HL-60/S4 treated with retinoic acid at 250 ng/mL for 4 days and 3 days (cell line): ENCODE results near the gene DPP3.

ENCODE experiments used
- in situ Hi-C: fragments of 300-500 bp; cut with MboI; formaldehyde crosslinking; loops from 2 replicates; pipeline ENCODE4 v1.7.0; 2022; ENCODE audit warnings: low sequenced_read_pairs

DPP3 gene

DNA sequence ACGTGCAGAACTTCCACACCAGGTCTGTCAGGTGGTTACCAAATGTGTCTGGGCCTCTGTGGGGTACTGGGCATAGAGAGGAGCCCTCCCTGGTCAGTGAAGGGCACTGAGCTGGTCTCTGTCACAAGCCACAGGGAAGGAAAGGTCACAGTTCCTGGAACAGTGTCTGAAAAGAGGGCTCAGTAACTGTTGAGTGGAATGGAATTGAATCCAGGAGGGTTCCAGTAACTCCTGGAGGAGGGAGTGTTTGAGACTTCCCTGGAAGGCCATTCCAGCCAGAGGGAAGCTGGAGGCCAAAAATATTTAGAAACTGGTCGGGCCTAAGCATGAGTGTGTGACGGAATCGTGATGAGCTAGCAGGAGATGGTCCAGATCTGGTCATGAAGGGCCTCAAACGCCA lies 74.4 kb downstream of the DPP3 start:
- in situ Hi-C loops: no loop called here

DNA sequence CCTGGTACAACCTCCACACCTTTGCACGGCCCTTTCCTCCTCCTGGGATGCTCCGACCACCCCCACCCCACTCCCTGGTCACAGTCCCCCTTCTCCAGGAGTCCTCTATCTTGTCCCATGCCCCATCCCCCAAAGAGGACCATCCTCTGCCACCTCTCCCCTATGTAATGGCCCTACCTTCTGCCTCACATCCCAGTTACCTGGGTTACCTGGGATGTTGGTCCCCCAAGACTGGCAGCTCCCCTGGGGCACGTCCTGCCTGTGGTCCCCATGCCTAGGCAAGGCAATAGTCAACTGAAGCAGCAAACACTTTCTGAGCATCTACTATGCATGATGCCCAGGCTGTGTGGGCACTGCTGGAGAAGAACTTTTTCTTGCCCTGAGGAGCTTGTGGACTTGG lies 75.2 kb downstream of the DPP3 start:
- in situ Hi-C loops: no loop called here

DNA sequence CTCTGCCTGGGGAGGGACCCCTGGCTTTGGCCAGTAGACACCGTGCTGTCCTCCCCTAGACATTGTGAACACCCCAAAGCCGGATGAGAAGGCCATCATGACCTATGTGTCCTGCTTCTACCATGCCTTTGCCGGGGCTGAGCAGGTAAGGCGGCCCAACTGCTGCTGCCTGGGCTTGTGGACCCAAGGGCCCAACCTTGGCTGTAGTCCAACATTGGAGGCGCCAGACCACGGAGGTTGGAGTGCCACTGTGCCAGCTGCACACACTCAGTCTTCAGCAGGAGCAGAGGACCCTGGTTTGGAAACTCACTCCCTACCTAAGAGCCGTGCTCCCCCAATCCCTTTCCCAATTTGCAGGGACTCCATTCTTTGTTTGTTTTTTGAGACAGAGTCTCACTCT lies 75.9 kb downstream of the DPP3 start:
- in situ Hi-C loops: no loop called here

DNA sequence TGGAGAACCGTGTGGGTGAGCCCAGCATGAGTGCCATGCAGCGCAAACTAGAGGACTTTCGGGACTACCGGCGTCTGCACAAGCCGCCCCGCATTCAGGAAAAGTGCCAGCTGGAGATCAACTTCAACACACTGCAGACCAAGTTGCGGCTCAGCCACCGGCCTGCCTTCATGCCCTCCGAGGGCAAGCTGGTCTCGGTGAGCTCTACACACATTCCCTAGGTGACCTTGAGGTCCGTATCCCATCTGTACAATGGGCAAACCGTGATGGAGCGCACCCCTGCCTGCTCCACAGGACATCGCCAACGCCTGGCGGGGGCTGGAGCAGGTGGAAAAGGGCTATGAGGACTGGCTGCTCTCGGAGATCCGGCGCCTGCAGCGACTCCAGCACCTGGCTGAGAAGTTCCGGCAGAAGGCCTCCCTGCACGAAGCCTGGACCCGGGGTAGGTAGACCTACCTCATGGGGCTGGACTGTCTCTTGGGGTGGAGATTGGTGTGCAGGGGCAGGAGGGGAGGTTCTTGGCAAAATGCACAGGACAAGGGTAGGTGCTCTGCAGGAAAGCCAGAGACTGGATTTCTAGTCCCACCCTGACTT lies 77.6 kb downstream of the DPP3 start:
- in situ Hi-C loops: no loop called here
